K562 (cell line): Measurements from ENCODE around the gene INVS. TPM values are rescaled to one million over a fixed set of nuclear protein-coding genes. Genes with fewer than 3 reads are reported as not detected.

Source experiments
- ETV6 ChIP-seq, 3 experiments: fragments of 150-350 bp in 1 of 3; sonication (generic) in 1 of 3; formaldehyde crosslinking in 1 of 3; IDR thresholded peaks; 2 replicates each; pipeline versions ENCODE4 v1.6.1 to v1.8.0; 2014 to 2022; ENCODE audit warnings: borderline replicate concordance in 2 of 3, low read depth in 2 of 3, antibody characterized with exemption in 1 of 3, low read length in 1 of 3, mild to moderate bottlenecking in 1 of 3, missing genetic modification reagents in 1 of 3
- IRF1 ChIP-seq: sonication (generic); formaldehyde crosslinking; IDR thresholded peaks from 2 replicates; pipeline ENCODE4 v1.8.0; 2022; ENCODE audit warnings: missing genetic modification reagents, mild to moderate bottlenecking, borderline replicate concordance
- polyA plus RNA-seq, 8 experiments: library from polyadenylated mRNA; depleted of rRNA in 4 of 8; stranded (reverse) in 5 of 8; unstranded in 3 of 8; fragments of >200 nt; fragmentation: Nextera tagmentation in 2 of 8; fragmentation: Illumina TruSeq in 1 of 8; extraction: Ambion mirVana in 2 of 8; extraction: Trizol in 1 of 8; gene quantifications; 2 replicates each; pipeline versions ENCODE4 v1.2.1 to v1.2.3, GENCODE V29; 2011 to 2014; ENCODE audit warnings: inconsistent platforms in 1 of 8, missing spikeins in 1 of 8
- total RNA-seq, 7 experiments: library from RNA; depleted of rRNA in 6 of 7; stranded (reverse); fragments of >200 nt in 6 of 7; fragmentation: Illumina TruSeq in 2 of 7; extraction: Trizol in 2 of 7; gene quantifications; 2 replicates each; pipeline versions ENCODE4 v1.2.1 to v1.2.3, GENCODE V29; 2011 to 2021; ENCODE audit warnings: low replicate concordance in 1 of 7
- TF ChIP-seq, protein P1 (sequence below), 2 experiments: fragments of 450-650 bp in 1 of 2; sonication (generic) in 1 of 2; formaldehyde crosslinking in 1 of 2; IDR thresholded peaks; 2 replicates each; pipeline versions ENCODE4 v1.7.1 to v1.9.0; 2016 to 2022; ENCODE audit warnings: inconsistent platforms in 1 of 2, mild to moderate bottlenecking in 1 of 2, missing genetic modification reagents in 1 of 2
- TF ChIP-seq, protein P2 (sequence below): fragments of 250-450 bp; sonication (Bioruptor Pico); IDR thresholded peaks from 2 replicates; pipeline ENCODE4 v1.4.0; 2020

Gene INVS
- total and polyA plus RNA-seq, 9 of the 15 experiments (the other 6 are each of a cell fraction or from before 2014, with no cell fraction given), result 0.77 to 18.5 (median 10.0) TPM

DNA sequence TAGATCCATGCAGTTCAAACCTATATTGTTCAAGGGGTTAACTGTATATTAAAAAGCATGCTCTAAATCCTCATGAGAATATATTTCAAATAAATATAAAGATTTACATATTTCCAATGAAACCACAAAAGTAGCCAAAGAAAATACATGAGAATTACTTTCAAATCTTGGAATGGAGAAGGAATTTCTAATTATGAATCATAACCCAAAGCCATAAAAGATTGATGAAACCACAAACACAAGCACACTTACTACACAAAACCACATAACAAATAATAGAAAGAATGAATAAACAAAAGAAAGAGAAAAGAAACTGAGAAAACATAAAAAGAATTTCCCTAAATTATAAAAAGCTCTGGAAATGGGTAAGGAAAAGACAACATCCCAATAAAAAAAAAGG lies 16.3 kb upstream of the INVS start (continued):
- TF ChIP-seq ETV6 (IDR thresholded peaks at IDR 0.05; ENCODE audit: borderline replicate concordance in 1 of 2, low read depth in 2 of 2, low read length in 1 of 2) (no peak), ETV6 (CRISPR knock-in tag; IDR thresholded peaks at IDR 0.05; ENCODE audit: borderline replicate concordance) (no peak), IRF1 (CRISPR knock-in tag) (no peak)
- TF ChIP-seq, protein P1, sequence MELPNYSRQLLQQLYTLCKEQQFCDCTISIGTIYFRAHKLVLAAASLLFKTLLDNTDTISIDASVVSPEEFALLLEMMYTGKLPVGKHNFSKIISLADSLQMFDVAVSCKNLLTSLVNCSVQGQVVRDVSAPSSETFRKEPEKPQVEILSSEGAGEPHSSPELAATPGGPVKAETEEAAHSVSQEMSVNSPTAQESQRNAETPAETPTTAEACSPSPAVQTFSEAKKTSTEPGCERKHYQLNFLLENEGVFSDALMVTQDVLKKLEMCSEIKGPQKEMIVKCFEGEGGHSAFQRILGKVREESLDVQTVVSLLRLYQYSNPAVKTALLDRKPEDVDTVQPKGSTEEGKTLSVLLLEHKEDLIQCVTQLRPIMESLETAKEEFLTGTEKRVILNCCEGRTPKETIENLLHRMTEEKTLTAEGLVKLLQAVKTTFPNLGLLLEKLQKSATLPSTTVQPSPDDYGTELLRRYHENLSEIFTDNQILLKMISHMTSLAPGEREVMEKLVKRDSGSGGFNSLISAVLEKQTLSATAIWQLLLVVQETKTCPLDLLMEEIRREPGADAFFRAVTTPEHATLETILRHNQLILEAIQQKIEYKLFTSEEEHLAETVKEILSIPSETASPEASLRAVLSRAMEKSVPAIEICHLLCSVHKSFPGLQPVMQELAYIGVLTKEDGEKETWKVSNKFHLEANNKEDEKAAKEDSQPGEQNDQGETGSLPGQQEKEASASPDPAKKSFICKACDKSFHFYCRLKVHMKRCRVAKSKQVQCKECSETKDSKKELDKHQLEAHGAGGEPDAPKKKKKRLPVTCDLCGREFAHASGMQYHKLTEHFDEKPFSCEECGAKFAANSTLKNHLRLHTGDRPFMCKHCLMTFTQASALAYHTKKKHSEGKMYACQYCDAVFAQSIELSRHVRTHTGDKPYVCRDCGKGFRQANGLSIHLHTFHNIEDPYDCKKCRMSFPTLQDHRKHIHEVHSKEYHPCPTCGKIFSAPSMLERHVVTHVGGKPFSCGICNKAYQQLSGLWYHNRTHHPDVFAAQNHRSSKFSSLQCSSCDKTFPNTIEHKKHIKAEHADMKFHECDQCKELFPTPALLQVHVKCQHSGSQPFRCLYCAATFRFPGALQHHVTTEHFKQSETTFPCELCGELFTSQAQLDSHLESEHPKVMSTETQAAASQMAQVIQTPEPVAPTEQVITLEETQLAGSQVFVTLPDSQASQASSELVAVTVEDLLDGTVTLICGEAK (IDR thresholded peaks at IDR 0.05), result no peak
- TF ChIP-seq, protein P1 (CRISPR knock-in tag; IDR thresholded peaks at IDR 0.05), result no peak
- TF ChIP-seq, protein P2, sequence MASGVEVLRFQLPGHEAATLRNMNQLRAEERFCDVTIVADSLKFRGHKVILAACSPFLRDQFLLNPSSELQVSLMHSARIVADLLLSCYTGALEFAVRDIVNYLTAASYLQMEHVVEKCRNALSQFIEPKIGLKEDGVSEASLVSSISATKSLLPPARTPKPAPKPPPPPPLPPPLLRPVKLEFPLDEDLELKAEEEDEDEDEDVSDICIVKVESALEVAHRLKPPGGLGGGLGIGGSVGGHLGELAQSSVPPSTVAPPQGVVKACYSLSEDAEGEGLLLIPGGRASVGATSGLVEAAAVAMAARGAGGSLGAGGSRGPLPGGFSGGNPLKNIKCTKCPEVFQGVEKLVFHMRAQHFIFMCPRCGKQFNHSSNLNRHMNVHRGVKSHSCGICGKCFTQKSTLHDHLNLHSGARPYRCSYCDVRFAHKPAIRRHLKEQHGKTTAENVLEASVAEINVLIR (CRISPR knock-in tag), result no peak
- TF ChIP-seq, all 486 proteins: peak for 0
